Stromal cell of bone marrow (primary cell): Measurements from ENCODE around the gene BHLHE41.

ENCODE experiments used
- DNase-seq: peaks from one replicate; pipeline ENCODE4 v3.0.0-alpha.2; 2012; ENCODE audit warnings: low read depth

Gene BHLHE41

GRCh38 chr12:26113853-26114719 is 10.8 kb downstream of the BHLHE41 start:
- DNase-seq: peak; percentile 92

- DNase-seq: no peak
These were observed 11.6 kb downstream of the BHLHE41 start for GRCh38 chr12:26113181-26113654.

GRCh38 chr12:26112703-26113147 is 12.1 kb downstream of the BHLHE41 start:
- DNase-seq: no peak

GRCh38 chr12:26112232-26112631 is 12.6 kb downstream of the BHLHE41 start:
- DNase-seq: no peak

GRCh38 chr12:26109343-26109881 is 15.4 kb downstream of the BHLHE41 start:
- DNase-seq: no peak

- DNase-seq: no peak
These were observed 15.9 kb downstream of the BHLHE41 start for GRCh38 chr12:26108915-26109314.

GRCh38 chr12:26106347-26106746 is 18.5 kb downstream of the BHLHE41 start:
- no peak for DNase-seq

- DNase-seq: no peak
These were observed 21.9 kb downstream of the BHLHE41 start for GRCh38 chr12:26102953-26103352.

- no peak for DNase-seq
These were observed 23.1 kb downstream of the BHLHE41 start for GRCh38 chr12:26101763-26102162.

- no peak for DNase-seq
These were observed 23.5 kb downstream of the BHLHE41 start for GRCh38 chr12:26101350-26101734.

- DNase-seq: no peak
These were observed 24.0 kb downstream of the BHLHE41 start for GRCh38 chr12:26100666-26101349.

GRCh38 chr12:26097046-26097878 is 27.6 kb downstream of the BHLHE41 start:
- peak; percentile 60 for DNase-seq

GRCh38 chr12:26096036-26096435 is 28.8 kb downstream of the BHLHE41 start:
- DNase-seq: no peak

- no peak for DNase-seq
These were observed 29.7 kb downstream of the BHLHE41 start for GRCh38 chr12:26095186-26095585.

- no peak for DNase-seq
These were observed 32.3 kb downstream of the BHLHE41 start for GRCh38 chr12:26092346-26093105.

GRCh38 chr12:26091822-26092221 is 33.0 kb downstream of the BHLHE41 start:
- DNase-seq: no peak

GRCh38 chr12:26090836-26091510 is 33.9 kb downstream of the BHLHE41 start:
- no peak for DNase-seq

GRCh38 chr12:26088998-26089397 is 35.8 kb downstream of the BHLHE41 start:
- no peak for DNase-seq

- no peak for DNase-seq
These were observed 37.9 kb downstream of the BHLHE41 start for GRCh38 chr12:26086936-26087335.

- DNase-seq: no peak
These were observed 43.9 kb downstream of the BHLHE41 start for GRCh38 chr12:26080911-26081310.
